ENCODE results near the gene ZNF77.

- TF ChIP-seq BACH2 (CRISPR knock-in tag; IDR thresholded peaks at IDR 0.05; ENCODE audit: borderline replicate concordance) (no peak), OSR1 (CRISPR knock-in tag; IDR thresholded peaks at IDR 0.05) (no peak), CREB5 (CRISPR knock-in tag; IDR thresholded peaks at IDR 0.05; ENCODE audit: low read depth) (no peak), PATZ1 (CRISPR knock-in tag; IDR thresholded peaks at IDR 0.05; ENCODE audit: borderline replicate concordance) (no peak), ARNTL (CRISPR knock-in tag; IDR thresholded peaks at IDR 0.05; ENCODE audit: borderline replicate concordance, low read depth) (no peak), ZNF70 (CRISPR knock-in tag; IDR thresholded peaks at IDR 0.05) (no peak), ESRRG (CRISPR knock-in tag; IDR thresholded peaks at IDR 0.05) (no peak), TSHZ2 (CRISPR knock-in tag; IDR thresholded peaks at IDR 0.05) (no peak), GLIS3 (CRISPR knock-in tag; IDR thresholded peaks at IDR 0.05) (no peak), ZFP30 (CRISPR knock-in tag; IDR thresholded peaks at IDR 0.05) (no peak), ISL1 (CRISPR knock-in tag; IDR thresholded peaks at IDR 0.05) (no peak), RARB (CRISPR knock-in tag; IDR thresholded peaks at IDR 0.05) (no peak), CSDC2 (CRISPR knock-in tag; IDR thresholded peaks at IDR 0.05) (no peak), ZFP3 (CRISPR knock-in tag; IDR thresholded peaks at IDR 0.05) (no peak)
Measured at GRCh38 chr19:2976609-2977000, 31.8 kb upstream of the ZNF77 start.

All from SK-N-SH treated with all-trans-retinoic acid at 6 μM for 48 hours (cell line).